Activated gamma-delta T cell treated with Interleukin-2 at 50 U/mL for 16 hours (primary cell): ENCODE results near the gene DET1.
"Not testable (repeated sequence)": the region's sequence is repeated elsewhere in the genome, so short reads cannot be mapped to it uniquely, and the experiment has no call there.

Source experiments
- DNase-seq: peaks from one replicate; pipeline ENCODE4 v3.0.0-alpha.2; 2020

Gene DET1

GRCh38 chr15:88546248-88547129 lies at the start of gene DET1:
Gene DET1 (minus strand): TSS chr15:88546681. CDS start chr15:88531705, 14,976 bp downstream.
- DNase-seq, result peak; percentile 93

GRCh38 chr15:88591384-88591783 lies 44.9 kb upstream of the DET1 start:
- DNase-seq, result no peak

DNA sequence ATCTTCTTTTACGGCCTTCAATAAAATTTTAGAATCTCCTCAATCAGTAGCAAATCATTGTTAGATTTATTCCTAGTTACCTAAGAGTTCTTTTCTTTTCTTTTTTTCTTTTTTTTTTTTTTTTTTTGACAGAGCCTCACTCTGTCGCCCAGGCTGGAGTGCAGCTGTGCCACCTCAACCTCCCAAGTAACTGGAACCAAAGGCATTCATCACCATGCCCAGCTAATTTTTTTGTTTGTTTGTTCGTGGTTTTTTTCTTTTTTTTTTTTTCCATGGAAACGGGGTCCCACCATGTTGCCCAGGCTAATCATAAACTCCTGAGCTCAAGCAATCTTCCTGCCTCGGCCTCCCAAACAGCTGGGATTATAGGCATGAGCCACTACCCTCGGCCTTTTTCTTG lies 44.3 kb upstream of the DET1 start:
- DNase-seq, result no peak

GRCh38 chr15:88586401-88587162 lies 40.1 kb upstream of the DET1 start:
- DNase-seq, result no peak

DNA sequence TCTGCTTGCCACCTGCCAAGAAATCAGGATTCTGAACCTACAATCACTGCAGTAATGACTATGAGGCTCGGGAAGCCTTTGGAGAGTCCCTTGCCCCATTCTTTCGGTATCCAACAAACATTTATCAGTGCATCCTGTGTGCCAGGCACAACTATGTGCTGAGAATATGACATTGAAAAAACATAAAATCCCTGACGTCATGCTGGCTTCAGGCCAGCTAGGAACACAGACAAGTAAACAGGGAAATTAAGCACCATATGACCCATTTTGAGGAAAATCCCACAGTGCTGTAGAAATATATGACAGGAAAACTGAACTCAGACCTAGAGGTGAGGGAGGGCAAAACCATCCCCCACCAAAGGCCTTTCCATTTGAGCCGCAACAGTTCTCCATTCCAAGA lies 34.1 kb upstream of the DET1 start:
- DNase-seq, result no peak

DNA sequence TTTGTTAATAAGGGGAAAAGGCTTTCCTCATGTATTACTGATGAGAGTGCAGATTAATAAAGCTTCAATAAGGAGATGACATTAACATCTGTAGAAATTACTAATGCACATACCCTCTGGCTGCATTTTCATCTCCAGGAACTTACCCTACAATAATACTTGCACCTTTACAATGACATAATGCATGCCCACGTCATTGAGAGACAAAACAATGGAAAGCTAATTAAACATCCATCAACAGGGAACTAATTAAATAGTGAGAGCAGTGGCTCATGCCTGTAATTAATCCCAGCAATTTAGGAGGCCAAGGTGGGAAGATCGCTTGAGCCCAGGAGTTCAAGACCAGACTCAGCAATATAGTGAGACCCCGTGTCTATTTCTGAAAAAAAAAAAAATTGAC lies 32.8 kb upstream of the DET1 start:
- DNase-seq, result no peak

GRCh38 chr15:88574655-88575054 lies 28.2 kb upstream of the DET1 start:
- no peak for DNase-seq

GRCh38 chr15:88574077-88574476 lies 27.6 kb upstream of the DET1 start:
- DNase-seq, result no peak

GRCh38 chr15:88571852-88572259 lies 25.4 kb upstream of the DET1 start:
- DNase-seq, result no peak

GRCh38 chr15:88571153-88571851 lies 24.8 kb upstream of the DET1 start:
- DNase-seq, result no peak

- no peak for DNase-seq
These were observed 22.1 kb upstream of the DET1 start for GRCh38 chr15:88568589-88568988.

DNA sequence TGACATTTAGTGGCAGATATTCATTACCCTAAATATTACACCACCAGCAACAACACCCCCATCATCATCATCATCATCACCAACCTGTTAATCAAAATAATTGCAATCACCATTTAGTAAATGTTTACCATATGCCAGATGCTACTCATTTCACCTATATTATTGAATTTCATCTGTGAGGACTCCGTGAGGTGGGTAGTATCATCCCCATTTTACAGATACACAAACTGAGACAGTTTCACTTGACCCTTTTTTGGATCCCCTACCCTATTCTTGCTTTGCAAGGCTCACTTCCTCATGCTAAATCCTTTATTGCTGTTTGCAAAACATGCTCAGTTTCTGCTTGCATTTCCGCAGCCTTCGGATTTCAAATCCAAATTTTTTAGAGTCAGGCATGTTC lies 18.3 kb upstream of the DET1 start:
- no peak for DNase-seq

DNA sequence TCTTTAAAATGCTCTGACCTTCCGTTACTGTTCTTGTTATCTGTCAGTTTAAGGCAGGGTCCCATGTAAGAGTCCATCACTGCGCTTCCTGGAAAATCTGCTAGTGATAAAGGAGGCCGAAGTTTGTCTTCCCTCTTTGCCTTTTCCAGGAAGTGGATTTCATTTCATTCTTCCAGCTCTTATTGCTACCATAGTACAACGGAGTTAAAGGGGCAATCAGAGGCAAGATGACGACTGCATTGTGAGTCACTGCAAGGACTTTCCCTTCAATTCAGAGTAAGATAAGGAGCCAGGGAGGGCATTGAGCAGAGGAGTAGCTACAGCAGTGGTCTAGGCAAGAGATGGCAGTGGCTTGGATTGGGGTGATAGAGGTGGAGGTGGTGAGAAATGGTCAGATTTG lies 17.2 kb upstream of the DET1 start:
- DNase-seq, result no peak

DNA sequence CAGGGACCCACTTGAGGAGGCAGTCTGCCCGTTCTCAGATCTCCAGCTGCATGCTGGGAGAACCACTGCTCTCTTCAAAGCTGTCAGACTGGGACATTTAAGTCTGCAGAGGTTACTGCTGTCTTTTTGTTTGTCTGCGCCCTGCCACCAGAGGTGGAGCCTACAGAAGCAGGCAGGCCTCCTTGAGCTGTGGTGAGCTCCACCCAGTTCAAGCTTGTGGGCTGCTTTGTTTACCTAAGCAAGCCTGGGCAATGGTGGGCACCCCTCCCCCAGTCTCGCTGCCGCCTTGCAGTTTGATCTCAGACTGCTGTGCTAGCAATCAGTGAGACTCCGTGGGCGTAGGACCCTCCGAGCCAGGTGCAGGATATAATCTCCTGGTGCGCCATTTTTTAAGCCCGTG lies 13.1 kb upstream of the DET1 start:
- not testable (repeated sequence) for DNase-seq

DNA sequence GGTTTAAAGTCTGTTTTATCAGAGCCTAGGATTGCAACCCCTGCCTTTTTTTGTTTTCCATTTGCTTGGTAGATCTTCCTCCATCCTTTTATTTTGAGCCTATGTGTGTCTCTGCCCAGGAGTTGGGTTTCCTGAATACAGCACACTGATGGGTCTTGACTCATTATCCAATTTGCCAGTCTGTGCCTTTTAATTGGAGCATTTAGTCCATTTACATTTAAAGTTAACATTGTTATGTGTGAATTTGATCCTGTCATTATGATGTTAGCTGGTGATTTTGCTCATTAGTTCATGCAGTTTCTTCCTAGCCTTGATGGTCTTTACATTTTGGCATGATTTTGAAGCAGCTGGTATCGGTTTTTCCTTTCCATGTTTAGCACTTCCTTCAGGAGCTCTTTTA lies 11.5 kb upstream of the DET1 start:
- not testable (repeated sequence) for DNase-seq

- not testable (repeated sequence) for DNase-seq
These were observed 1.5 kb upstream of the DET1 start for GRCh38 chr15:88548009-88548408.

- not testable (repeated sequence) for DNase-seq
These were observed 768 bp downstream of the DET1 start for GRCh38 chr15:88545578-88546247.

DNA sequence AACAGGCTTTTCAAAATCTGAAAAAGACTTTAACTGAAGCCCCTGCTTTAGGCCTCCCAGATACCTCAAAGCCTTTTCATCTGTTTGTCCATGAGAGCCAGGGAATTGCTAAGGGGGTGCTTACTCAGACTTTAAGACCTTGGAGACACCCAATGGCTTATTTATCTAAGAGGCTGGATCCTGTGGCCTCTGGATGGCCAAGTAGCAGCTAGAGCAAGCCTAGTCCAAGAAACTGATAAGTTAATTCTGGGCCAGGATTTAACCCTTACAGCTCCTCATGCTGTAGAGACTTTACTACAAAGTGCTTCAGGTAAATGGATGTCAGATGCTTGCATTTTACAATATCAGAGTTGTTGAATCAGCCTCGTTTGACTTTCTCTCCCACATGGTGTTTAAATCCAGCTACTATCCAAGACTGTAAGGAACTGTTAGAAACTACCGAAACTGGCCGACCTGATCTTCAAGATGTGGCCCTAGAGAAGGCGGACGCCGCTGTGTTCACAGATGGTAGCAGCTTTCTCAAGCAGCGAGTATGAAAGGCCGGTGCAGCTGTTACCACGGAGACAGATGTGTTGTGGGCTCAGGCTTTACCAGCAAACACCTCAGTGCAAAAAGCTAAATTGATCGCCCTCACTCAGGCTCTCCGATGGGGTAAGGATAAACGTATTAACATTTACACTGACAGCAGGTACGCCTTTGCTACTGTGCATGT lies 3.3 kb downstream of the DET1 start:
- DNase-seq, result no peak

DNA sequence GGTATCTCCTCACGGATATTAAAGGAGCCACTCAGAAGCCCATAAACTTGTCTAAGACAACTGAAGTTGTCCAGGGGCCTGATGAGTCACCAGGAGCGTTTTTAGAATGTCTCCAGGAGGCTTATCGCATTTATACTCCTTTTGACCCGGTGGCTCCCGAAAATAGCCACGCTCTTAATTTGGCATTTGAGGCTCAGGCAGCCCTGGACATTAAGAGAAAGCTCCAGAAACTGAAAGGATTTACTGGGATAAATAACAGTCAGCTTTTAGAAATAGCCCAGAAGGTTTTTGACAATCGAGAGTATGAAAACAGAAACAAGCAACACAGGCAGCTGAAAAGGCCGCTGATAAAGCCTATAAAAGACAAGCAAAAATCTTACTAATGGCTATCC lies 4.1 kb downstream of the DET1 start:
- DNase-seq, result no peak

GRCh38 chr15:88541709-88542341 lies 4.7 kb downstream of the DET1 start:
- no peak for DNase-seq

- DNase-seq, result not testable (repeated sequence)
These were observed 5.4 kb downstream of the DET1 start for GRCh38 chr15:88541111-88541510.

DNA sequence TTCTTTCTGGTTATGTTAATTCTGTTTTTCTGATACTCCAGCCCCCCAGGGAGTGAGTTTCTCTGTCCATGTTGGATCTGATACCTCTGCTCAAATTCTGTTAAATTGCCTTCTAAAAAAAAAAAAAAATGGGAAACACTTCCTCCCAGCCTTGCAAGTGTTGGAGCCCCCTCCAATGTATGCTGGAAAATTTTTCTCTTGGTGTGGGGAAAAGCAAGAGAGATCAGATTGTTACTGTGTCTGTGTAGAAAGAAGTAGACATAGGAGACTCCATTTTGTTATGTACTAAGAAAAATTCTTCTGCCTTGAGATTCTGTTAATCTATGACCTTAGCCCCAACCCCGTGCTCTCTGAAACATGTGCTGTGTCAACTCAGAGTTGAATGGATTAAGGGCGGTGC lies 6.1 kb downstream of the DET1 start:
- not testable (repeated sequence) for DNase-seq
